Measurements from ENCODE around the gene KCND3. TPM values are rescaled to one million over a fixed set of nuclear protein-coding genes. Genes with fewer than 3 reads are reported as not detected.
A peak's percentile ranks its signal among the peaks of the same experiment; 100 is the strongest.
"Not testable (repeated sequence)": the region's sequence is repeated elsewhere in the genome, so short reads cannot be mapped to it uniquely, and the experiment has no call there.

KCND3 gene
- total RNA-seq, 1 donor from 2014 or later, result 24.7 TPM

GRCh38 chr1:111749628-111750027, 239.8 kb downstream of the KCND3 start:
- no peak for DNase-seq (ENCODE audit: low spot score)
- no peak for ATAC-seq

GRCh38 chr1:111747947-111748346, 241.5 kb downstream of the KCND3 start:
- no peak for DNase-seq (ENCODE audit: low spot score)
- no peak for ATAC-seq

- DNase-seq (ENCODE audit: low spot score) (peak; percentile 64), ATAC-seq (peak; percentile 96)
Measured at GRCh38 chr1:111747282-111747734, 242.2 kb downstream of the KCND3 start.

GRCh38 chr1:111746614-111746999, 242.9 kb downstream of the KCND3 start:
- ATAC-seq (peak; percentile 38), DNase-seq (ENCODE audit: low spot score) (no peak)

GRCh38 chr1:111745675-111746613, 243.5 kb downstream of the KCND3 start:
- no peak for DNase-seq (ENCODE audit: low spot score)
- no peak for ATAC-seq

GRCh38 chr1:111743679-111744101, 245.8 kb downstream of the KCND3 start:
- DNase-seq (ENCODE audit: low spot score) (no peak), ATAC-seq (no peak)

- no peak for DNase-seq (ENCODE audit: low spot score)
- ATAC-seq, result no peak
Measured at GRCh38 chr1:111742938-111743549, 246.4 kb downstream of the KCND3 start.

GRCh38 chr1:111742292-111742691, 247.2 kb downstream of the KCND3 start:
- not testable (repeated sequence) for ATAC-seq; DNase-seq (ENCODE audit: low spot score)

- ATAC-seq, result peak; percentile 5
- no peak for DNase-seq (ENCODE audit: low spot score)
Measured at GRCh38 chr1:111739925-111740765, 249.3 kb downstream of the KCND3 start.

- ATAC-seq (peak; percentile 90), DNase-seq (ENCODE audit: low spot score) (peak; percentile 90)
Measured at GRCh38 chr1:111739194-111739924, 250.1 kb downstream of the KCND3 start, which contains the start of gene INKA2. INKA2 (minus strand) TSS chr1:111739395; CDS start chr1:111739242, 153 bp downstream.

- DNase-seq (ENCODE audit: low spot score) (peak; percentile 64), ATAC-seq (peak; percentile 76)
Measured at GRCh38 chr1:111738436-111739193, 250.9 kb downstream of the KCND3 start.

GRCh38 chr1:111738133-111738435, 251.4 kb downstream of the KCND3 start:
- DNase-seq (ENCODE audit: low spot score), result no peak
- no peak for ATAC-seq

GRCh38 chr1:111737216-111738132, 252.0 kb downstream of the KCND3 start:
- no peak for DNase-seq (ENCODE audit: low spot score)
- ATAC-seq, result no peak

GRCh38 chr1:111736548-111737215, 252.8 kb downstream of the KCND3 start:
- no peak for DNase-seq (ENCODE audit: low spot score)

GRCh38 chr1:111735858-111736544, 253.5 kb downstream of the KCND3 start:
- no peak for ATAC-seq
- DNase-seq (ENCODE audit: low spot score), result no peak

More at GRCh38 chr1:111736548-111737215, 252.8 kb downstream of the KCND3 start:
- ATAC-seq, result no peak

- ATAC-seq (no peak), DNase-seq (ENCODE audit: low spot score) (no peak)
Measured at GRCh38 chr1:111735321-111735720, 254.1 kb downstream of the KCND3 start.

GRCh38 chr1:111734856-111735255, 254.6 kb downstream of the KCND3 start:
- DNase-seq (ENCODE audit: low spot score) (no peak), ATAC-seq (no peak)

Measured in left lobe of liver (tissue), 2 donors.